ENCODE measurements around the gene SIK2.
"Not testable (repeated sequence)": the region's sequence is repeated elsewhere in the genome, so short reads cannot be mapped to it uniquely, and the experiment has no call there.

The SIK2 gene

GRCh38 chr11:111765320-111765983 lies 163.2 kb downstream of the SIK2 start:
- DNase-seq: peak in 2 of 4 experiments; percentile 31 to 61

GRCh38 chr11:111765984-111766833 lies 164.0 kb downstream of the SIK2 start, which contains the start of gene PPP2R1B:
Gene PPP2R1B, minus strand, starts transcription at chr11:111766389. Its CDS starts 28 bp downstream, at chr11:111766361.
- DNase-seq: peak; percentile 66 to 88 (median 77)

GRCh38 chr11:111766834-111767142 lies 164.5 kb downstream of the SIK2 start:
- DNase-seq: no peak

- no peak for DNase-seq
Observed at GRCh38 chr11:111770581-111771134, 168.4 kb downstream of the SIK2 start.

- not testable (repeated sequence) for DNase-seq
Observed at GRCh38 chr11:111771205-111771604, 169.0 kb downstream of the SIK2 start.

GRCh38 chr11:111772535-111772934 lies 170.3 kb downstream of the SIK2 start:
- no peak for DNase-seq

GRCh38 chr11:111774955-111775710 lies 172.9 kb downstream of the SIK2 start:
- DNase-seq: no peak

GRCh38 chr11:111776398-111777093 lies 174.3 kb downstream of the SIK2 start:
- no peak for DNase-seq

- peak; percentile 55 to 84 (median 69) for DNase-seq
Observed at GRCh38 chr11:111777094-111778046, 175.1 kb downstream of the SIK2 start.

GRCh38 chr11:111778047-111778558 lies 175.9 kb downstream of the SIK2 start:
- DNase-seq: no peak

GRCh38 chr11:111779118-111779517 lies 176.9 kb downstream of the SIK2 start:
- DNase-seq: no peak

Data from suppressor macrophage (primary cell).